Muscle layer of colon (tissue), 2 donors: ENCODE results near the gene PTPN20.

Source experiments
- H3K27ac ChIP-seq: one replicate; pipeline ENCODE4 v1.7.0; 2013; ENCODE audit warnings: low read depth, mild to moderate bottlenecking, low read length, moderate library complexity
- H3K27me3 ChIP-seq, 2 donors: one replicate each; pipeline ENCODE4 v1.7.0; 2013; ENCODE audit warnings: low read length in 2 of 2, mild to moderate bottlenecking in 2 of 2; ENCODE audit not compliant: insufficient read depth in 2 of 2, control insufficient read depth in 1 of 2
- H3K36me3 ChIP-seq: one replicate; pipeline ENCODE4 v1.7.0; 2013; ENCODE audit warnings: mild to moderate bottlenecking, low read length; ENCODE audit not compliant: insufficient read depth
- H3K4me1 ChIP-seq: one replicate; pipeline ENCODE4 v1.7.0; 2013; ENCODE audit warnings: mild to moderate bottlenecking, low read length; ENCODE audit not compliant: insufficient read depth
- H3K4me3 ChIP-seq, 2 donors: one replicate each; pipeline ENCODE4 v1.7.0; 2013; ENCODE audit warnings: low read length in 2 of 2, low read depth in 1 of 2, mild to moderate bottlenecking in 1 of 2, moderate library complexity in 1 of 2
- H3K9ac ChIP-seq: one replicate; pipeline ENCODE4 v1.7.0; 2013; ENCODE audit warnings: low read length
- H3K9me3 ChIP-seq: one replicate; pipeline ENCODE4 v1.7.0; 2013; ENCODE audit warnings: mild to moderate bottlenecking, low read length
- donor health status: abdominal sarcoma.
- donor health status: Adenocarcinoma of cecum.

PTPN20 gene

GRCh38 chr10:47013507-47014154 is 102.4 kb downstream of the PTPN20 start:
- peaks cover 0 to 5% of the 10 kb centered on the region in 2 donors for H3K27me3 ChIP-seq
- H3K36me3 ChIP-seq, result no peaks in the 10 kb centered on the region

DNA sequence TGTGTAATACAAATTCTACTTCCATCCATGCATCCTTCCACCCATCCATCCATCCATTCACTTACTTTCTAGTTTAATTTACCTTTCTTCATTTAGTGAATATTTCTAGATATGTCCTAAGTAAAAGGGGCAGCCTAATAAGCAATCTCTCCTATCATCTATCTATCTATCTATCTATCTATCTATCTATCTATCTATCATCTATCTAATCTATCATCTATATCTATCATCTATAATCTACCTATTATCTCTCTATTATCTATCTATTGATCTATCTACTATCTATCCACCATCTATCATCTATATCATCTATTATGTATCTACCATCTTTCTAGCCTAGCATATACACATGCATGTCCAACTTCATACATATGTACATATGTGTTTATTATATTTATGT is 104.2 kb downstream of the PTPN20 start:
- Histone ChIP-seq H3K27ac (no peak overlapping the region), H3K4me3 (no peak overlapping the region), H3K27me3 (peaks cover 0 to 5% of the 10 kb centered on the region in 2 donors), H3K9me3 (no peaks in the 10 kb centered on the region), H3K36me3 (no peaks in the 10 kb centered on the region), H3K9ac (no peak overlapping the region), H3K4me1 (peaks cover 5% of the 10 kb centered on the region)

More at GRCh38 chr10:47013507-47014154, 102.4 kb downstream of the PTPN20 start:
- H3K9ac ChIP-seq, result no peak overlapping the region
- H3K4me3 ChIP-seq, result no peak overlapping the region
- peaks cover 5% of the 10 kb centered on the region for H3K4me1 ChIP-seq
- H3K27ac ChIP-seq, result no peak overlapping the region
- H3K9me3 ChIP-seq, result no peaks in the 10 kb centered on the region

- no peak overlapping the region for H3K4me3 ChIP-seq
- H3K27me3 ChIP-seq, result peaks cover 0 to 2% of the 10 kb centered on the region in 2 donors
- no peaks in the 10 kb centered on the region for H3K36me3 ChIP-seq
- H3K27ac ChIP-seq, result no peak overlapping the region
- no peaks in the 10 kb centered on the region for H3K9me3 ChIP-seq
- H3K9ac ChIP-seq, result no peak overlapping the region
- H3K4me1 ChIP-seq, result peaks cover 5% of the 10 kb centered on the region
These were observed 105.3 kb downstream of the PTPN20 start for GRCh38 chr10:47016564-47016963.

DNA sequence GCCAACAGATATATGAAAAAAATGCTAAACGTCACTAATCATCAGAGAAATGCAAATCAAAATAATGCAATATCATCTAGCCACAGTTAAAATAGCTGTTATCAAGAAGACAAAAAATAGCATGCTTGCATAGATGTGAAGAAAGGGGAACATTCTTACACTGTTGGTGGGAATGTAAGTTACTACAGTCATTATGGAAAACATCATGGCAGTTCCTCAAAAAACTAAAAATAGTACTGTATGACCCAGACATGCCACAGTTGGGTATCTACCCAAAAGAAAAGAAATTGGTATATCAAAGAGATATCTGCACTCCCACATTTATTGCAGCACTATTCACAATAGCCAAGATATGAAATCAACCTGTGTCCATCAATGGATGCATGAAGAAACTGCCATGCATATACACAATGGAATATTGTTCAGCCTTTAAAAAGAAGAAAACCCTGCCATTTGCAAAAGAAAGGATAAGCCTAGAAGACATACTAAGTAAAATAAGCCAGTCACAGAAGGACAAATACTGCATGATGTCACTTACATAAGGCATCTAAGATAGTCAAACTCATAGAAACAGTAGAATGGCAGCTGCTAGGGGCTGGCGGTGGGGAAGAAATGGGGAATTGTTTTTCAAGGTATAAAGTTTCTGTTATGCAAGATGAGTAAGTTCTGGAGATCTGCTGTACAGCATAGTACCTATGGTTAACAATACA is 107.0 kb downstream of the PTPN20 start:
- H3K9me3 ChIP-seq, result no peaks in the 10 kb centered on the region
- no peaks in the 10 kb centered on the region for H3K36me3 ChIP-seq
- H3K9ac ChIP-seq, result no peak overlapping the region
- H3K27ac ChIP-seq, result no peak overlapping the region
- H3K27me3 ChIP-seq, result no peaks in the 10 kb centered on the region
- H3K4me1 ChIP-seq, result peaks cover 5% of the 10 kb centered on the region
- H3K4me3 ChIP-seq, result no peak overlapping the region

DNA sequence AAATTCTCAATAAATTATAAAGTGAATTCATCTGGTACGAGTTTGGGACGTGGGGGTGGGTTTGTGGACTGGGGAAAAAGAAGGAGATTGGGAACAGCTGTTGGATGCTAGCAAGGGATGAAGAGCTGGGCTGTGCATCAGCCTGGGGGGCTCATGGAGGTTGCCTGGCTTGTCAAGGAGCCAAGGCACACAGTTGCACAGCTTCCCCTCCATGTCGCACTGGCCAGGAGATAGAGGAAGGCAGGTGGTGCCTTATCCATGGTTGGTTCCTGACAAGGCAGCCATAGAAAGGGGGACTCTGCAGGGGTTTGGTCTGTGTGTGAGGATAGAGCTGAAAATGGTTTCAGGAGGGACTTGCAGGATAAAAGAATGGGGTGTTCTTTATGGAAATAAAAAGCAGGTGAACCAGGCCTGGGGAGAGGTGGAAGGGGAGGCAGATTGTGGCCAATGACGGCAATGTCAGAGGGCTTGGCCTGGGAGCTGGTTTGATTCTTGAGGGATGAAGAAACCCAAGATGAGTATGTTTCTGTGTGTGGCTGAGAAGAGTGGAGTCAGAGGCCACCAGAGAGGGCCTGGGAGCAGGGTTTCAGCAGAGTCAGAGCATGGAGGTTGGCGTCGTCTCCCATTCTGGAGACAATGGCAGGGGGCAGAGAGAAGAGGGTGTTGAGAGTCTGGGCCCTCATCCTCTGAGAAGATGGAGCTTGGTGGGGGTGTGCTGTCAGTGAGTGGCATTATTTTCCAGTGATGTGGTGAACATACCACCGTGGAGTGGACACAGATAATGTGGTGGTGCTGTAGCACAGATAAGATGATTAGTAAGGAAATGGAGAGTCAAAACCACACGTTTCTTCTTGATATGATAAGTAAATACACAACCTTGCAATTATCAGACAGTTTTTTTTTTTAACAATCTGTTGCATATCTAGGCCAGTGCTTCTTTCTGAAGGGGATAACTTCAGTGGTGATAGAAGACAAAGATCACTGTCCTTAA is 108.2 kb downstream of the PTPN20 start:
- Histone ChIP-seq H3K4me1 (peaks cover 5% of the 10 kb centered on the region), H3K9ac (no peak overlapping the region), H3K36me3 (no peaks in the 10 kb centered on the region), H3K4me3 (no peak overlapping the region), H3K9me3 (no peaks in the 10 kb centered on the region), H3K27ac (no peak overlapping the region), H3K27me3 (no peaks in the 10 kb centered on the region)

DNA sequence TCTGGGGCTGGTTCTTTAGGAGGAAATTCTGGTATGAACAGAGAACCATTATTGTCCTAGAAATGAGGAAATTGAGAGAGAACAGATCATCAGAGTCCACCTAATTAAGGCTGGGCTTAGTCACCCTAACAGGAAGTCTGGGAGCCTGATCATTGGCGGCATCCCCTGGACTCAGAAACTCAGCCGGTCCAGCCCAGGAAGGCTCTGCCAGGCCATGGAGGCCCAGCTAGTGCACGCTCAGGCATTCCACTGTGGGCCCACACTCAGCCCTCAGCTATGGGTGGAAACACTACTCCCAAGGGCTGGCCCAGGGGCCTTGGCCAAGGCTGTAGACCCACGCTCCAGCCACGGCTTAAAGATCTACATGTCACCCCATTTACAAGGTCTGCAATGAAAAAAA is 109.2 kb downstream of the PTPN20 start:
- H3K9me3 ChIP-seq, result no peaks in the 10 kb centered on the region
- H3K27me3 ChIP-seq, result no peaks in the 10 kb centered on the region
- no peak overlapping the region for H3K9ac ChIP-seq
- H3K4me3 ChIP-seq, result no peak overlapping the region
- H3K4me1 ChIP-seq, result no peaks in the 10 kb centered on the region
- H3K27ac ChIP-seq, result no peak overlapping the region
- no peaks in the 10 kb centered on the region for H3K36me3 ChIP-seq

DNA sequence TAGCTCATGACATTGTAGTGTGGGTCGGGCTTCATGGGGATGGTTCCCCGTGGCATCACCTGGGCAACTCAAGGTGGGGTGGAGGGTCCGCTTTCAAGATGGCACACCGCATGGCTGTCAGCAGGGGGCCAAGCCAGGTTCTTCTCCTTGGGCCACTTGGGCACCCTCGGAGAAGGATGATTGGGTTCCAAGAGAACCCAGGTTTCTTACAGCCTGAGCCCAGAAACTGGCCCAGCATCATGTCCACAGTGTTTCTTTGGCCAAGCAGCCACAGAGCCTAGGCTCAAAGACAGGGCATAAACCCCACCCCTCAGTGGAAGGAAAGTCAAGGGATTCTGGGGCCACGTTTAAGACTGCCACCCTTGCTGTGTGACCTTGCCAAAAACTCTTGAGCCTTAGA is 110.6 kb downstream of the PTPN20 start:
- Histone ChIP-seq H3K9me3 (no peaks in the 10 kb centered on the region), H3K9ac (no peak overlapping the region), H3K27me3 (no peaks in the 10 kb centered on the region), H3K4me3 (no peak overlapping the region), H3K27ac (no peak overlapping the region), H3K36me3 (no peaks in the 10 kb centered on the region), H3K4me1 (no peaks in the 10 kb centered on the region)

DNA sequence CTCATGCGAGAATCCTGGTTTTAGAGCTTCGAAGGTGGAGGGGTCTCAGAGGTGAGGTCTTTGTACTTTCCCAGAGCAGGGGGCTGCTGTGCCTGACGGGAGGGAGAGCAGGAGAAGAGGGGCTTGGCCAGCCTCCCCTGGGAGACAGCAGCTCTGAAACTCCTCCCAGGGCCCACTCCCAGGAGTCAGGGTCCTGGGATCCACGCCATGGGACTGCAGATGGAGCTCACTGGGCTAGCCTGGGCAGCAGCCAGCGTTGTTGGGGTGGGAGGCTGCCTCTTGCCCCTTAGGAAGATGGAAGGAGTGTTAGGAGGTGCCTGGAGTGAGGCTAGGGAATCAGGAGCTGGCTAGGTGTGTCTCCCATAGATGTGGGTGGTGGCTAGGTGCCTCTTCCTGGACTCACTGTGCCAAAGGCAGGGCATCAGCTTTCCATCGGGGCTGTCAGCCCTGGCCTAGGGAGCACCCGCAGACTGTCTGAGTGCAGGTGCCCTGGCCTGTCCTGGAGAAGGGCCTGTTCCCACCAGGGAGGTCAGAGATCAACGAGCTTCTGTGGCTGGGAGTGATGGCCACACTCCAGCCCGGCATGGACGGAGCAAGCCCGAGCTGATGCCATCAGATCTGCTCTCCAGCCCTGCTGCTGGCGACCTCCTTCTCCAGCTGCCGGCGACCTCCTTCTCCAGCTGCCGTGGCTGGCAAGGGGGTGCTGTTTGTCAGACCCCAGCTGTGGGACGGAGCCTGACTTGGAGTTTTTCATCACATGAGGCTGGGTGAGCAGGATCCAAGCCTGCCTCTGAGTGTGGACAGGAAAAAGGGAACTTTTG is 111.3 kb downstream of the PTPN20 start:
- Histone ChIP-seq H3K27ac (no peak overlapping the region), H3K4me1 (no peaks in the 10 kb centered on the region), H3K9ac (no peak overlapping the region), H3K27me3 (no peaks in the 10 kb centered on the region), H3K9me3 (no peaks in the 10 kb centered on the region), H3K36me3 (no peaks in the 10 kb centered on the region), H3K4me3 (no peak overlapping the region)

DNA sequence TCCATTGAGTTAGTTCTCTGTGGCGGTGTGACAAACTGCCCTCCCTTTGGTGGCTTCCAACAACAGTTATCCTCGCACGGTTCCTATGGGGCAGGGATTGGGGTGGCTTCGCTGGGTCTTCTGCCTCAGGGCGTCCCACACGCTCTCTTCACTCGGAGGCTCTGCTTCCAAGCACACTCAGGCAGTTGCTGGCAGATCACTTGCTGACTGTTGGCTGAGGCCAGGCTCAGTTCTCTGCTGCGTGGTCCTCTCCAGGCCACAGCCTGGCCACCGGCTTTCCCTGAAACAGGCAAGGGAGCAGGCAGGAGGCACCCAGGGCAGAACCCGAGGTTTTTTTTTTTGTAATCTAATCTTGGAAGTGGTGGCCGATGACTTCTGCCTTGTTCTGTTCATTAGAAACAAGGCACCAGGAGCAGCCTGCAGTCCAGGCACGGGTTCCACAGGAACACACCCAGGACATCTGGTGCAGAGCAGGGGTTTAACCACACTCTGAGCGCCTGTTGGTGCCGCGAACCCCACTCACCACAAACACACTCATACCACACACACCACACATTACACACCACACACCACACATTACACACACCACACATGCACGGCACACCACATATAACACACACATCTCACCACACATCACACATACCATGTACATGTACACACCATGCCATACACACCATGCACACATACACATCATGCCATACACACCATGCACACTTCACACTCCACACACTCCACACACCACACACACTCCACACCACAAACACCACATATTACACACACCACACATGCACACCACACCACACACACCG is 112.2 kb downstream of the PTPN20 start:
- Histone ChIP-seq H3K9ac (no peak overlapping the region), H3K4me1 (no peaks in the 10 kb centered on the region), H3K36me3 (no peaks in the 10 kb centered on the region), H3K4me3 (no peak overlapping the region), H3K27ac (no peak overlapping the region), H3K27me3 (no peaks in the 10 kb centered on the region), H3K9me3 (no peaks in the 10 kb centered on the region)

DNA sequence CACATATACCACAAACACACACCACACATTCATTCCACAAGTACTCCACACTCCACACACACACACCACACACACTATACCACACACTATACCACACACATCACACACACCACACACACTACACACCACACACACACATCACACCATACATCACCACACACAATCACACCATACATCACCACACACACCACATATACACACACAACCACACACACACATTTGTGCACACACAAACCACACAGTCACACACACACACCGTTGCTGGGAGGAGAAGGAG is 112.8 kb downstream of the PTPN20 start:
- Histone ChIP-seq H3K9ac (no peak overlapping the region), H3K36me3 (no peaks in the 10 kb centered on the region), H3K9me3 (no peaks in the 10 kb centered on the region), H3K4me3 (no peak overlapping the region), H3K27ac (no peak overlapping the region), H3K4me1 (no peaks in the 10 kb centered on the region), H3K27me3 (no peaks in the 10 kb centered on the region)
